ENCODE measurements around the gene DGKH.

DGKH gene

DNA sequence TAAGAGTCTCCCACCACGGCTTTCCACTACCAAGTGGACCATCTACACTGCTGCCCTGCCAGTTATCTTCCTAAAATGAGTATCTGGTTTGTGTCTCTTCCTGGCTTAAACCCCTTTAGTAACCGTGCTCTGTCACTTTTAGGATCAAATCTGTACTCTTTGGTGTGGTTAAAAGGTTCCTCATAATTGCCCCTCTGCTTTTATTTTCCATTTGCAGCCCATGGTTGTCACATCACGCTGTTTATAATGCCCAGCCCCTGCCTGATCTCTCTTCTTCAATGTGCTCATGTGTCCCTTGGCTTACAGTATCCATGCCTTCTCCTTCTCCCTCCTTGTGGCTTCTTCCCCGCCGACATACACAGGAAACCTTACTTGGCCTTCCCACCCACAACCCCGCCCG, 100.1 kb downstream of the DGKH start:
- in situ Hi-C loops (cut with HindIII; ENCODE audit: low pct_ligation_motif_present, low sequenced_read_pairs) = no loop called here
- TF ChIP-seq, protein P1, sequence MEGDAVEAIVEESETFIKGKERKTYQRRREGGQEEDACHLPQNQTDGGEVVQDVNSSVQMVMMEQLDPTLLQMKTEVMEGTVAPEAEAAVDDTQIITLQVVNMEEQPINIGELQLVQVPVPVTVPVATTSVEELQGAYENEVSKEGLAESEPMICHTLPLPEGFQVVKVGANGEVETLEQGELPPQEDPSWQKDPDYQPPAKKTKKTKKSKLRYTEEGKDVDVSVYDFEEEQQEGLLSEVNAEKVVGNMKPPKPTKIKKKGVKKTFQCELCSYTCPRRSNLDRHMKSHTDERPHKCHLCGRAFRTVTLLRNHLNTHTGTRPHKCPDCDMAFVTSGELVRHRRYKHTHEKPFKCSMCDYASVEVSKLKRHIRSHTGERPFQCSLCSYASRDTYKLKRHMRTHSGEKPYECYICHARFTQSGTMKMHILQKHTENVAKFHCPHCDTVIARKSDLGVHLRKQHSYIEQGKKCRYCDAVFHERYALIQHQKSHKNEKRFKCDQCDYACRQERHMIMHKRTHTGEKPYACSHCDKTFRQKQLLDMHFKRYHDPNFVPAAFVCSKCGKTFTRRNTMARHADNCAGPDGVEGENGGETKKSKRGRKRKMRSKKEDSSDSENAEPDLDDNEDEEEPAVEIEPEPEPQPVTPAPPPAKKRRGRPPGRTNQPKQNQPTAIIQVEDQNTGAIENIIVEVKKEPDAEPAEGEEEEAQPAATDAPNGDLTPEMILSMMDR (IDR thresholded peaks at IDR 0.05; ENCODE audit: low read depth, low read length, missing control alignments) = no peak
- DNase-seq = no peak
- no peak overlapping the region for H3K4me3 ChIP-seq (ENCODE audit: low read depth, low read length)
- no peaks in the 10 kb centered on the region for H3K36me3 ChIP-seq (replicated peaks)
- H3K27me3 ChIP-seq (replicated peaks) = no peaks in the 10 kb centered on the region
- no peak overlapping the region for H3K27ac ChIP-seq

GRCh38 chr13:42149136-42149535, 100.7 kb downstream of the DGKH start:
- in situ Hi-C loops (cut with HindIII; ENCODE audit: low pct_ligation_motif_present, low sequenced_read_pairs) = no loop called here
- Histone ChIP-seq H3K27ac (no peak overlapping the region), H3K36me3 (replicated peaks) (no peaks in the 10 kb centered on the region), H3K4me3 (ENCODE audit: low read depth, low read length) (no peak overlapping the region), H3K27me3 (replicated peaks) (no peaks in the 10 kb centered on the region)
- TF ChIP-seq, protein P1 (IDR thresholded peaks at IDR 0.05; ENCODE audit: low read depth, low read length, missing control alignments) = no peak
- no peak for DNase-seq

DNA sequence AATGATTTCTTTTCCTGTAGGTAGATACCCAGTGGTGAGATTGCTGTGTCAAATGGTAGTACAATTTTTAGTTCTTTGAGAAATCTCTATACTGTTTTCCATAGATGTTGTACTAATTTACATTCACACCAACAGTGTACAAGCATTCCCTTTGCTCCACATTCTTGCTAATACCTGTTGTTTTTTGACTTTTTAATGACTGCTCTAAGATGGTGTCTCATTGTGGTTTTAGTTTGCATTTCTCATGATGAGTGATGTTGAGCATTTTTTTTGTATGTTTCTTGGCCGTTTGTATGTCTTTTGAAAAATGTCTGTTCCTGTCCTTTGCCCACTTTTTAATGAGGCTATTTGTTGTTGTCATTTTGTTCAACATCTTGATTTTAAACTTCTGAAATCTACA, 103.3 kb downstream of the DGKH start:
- in situ Hi-C loops (cut with HindIII; ENCODE audit: low pct_ligation_motif_present, low sequenced_read_pairs) = no loop called here
- Histone ChIP-seq H3K27me3 (replicated peaks) (no peaks in the 10 kb centered on the region), H3K27ac (no peak overlapping the region), H3K36me3 (replicated peaks) (peaks cover 5% of the 10 kb centered on the region), H3K4me3 (ENCODE audit: low read depth, low read length) (no peak overlapping the region)
- no peak for DNase-seq
- TF ChIP-seq, protein P1 (IDR thresholded peaks at IDR 0.05; ENCODE audit: low read depth, low read length, missing control alignments) = no peak

DNA sequence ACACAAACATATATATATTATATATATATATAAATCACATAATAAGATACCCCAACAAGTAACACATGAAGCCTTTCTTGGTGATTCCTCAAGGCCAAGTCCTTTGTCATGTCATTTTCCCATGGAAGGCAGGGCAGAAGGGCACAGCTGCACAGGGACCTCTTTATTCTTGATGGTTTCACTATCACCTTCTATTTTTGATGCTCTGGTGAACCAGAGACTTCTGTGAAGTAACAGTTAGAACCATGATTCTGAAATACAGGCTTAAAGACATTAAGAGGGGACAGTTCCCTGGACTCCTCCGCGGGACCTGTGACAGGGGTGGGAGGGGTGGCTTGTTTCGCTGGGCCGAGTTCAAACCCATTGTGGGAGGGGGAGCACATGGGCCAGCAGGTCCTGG, 104.0 kb downstream of the DGKH start:
- in situ Hi-C loops (cut with HindIII; ENCODE audit: low pct_ligation_motif_present, low sequenced_read_pairs) = no loop called here
- H3K27ac ChIP-seq = no peak overlapping the region

GRCh38 chr13:42153199-42154113, 105.0 kb downstream of the DGKH start:
- no peak for DNase-seq
- Histone ChIP-seq H3K36me3 (replicated peaks) (peaks cover 5% of the 10 kb centered on the region), H3K27ac (no peak overlapping the region), H3K4me3 (ENCODE audit: low read depth, low read length) (no peak overlapping the region), H3K27me3 (replicated peaks) (no peaks in the 10 kb centered on the region)
- in situ Hi-C loops (cut with HindIII; ENCODE audit: low pct_ligation_motif_present, low sequenced_read_pairs) = no loop called here
- TF ChIP-seq, protein P1 (IDR thresholded peaks at IDR 0.05; ENCODE audit: low read depth, low read length, missing control alignments) = no peak

More for the DNA sequence above, 104.0 kb downstream of the DGKH start:
- Histone ChIP-seq H3K27me3 (replicated peaks) (no peaks in the 10 kb centered on the region), H3K4me3 (ENCODE audit: low read depth, low read length) (no peak overlapping the region), H3K36me3 (replicated peaks) (peaks cover 5% of the 10 kb centered on the region)
- TF ChIP-seq, protein P1 (IDR thresholded peaks at IDR 0.05; ENCODE audit: low read depth, low read length, missing control alignments) = no peak
- DNase-seq = no peak

Measured in brain microvascular endothelial cell (primary cell).